SK-N-MC (cell line): ENCODE results near the gene PARVB.

Experiments
- EZH2 ChIP-seq: fragments of 200-600 bp; sonication (generic); IDR thresholded peaks from one replicate; pipeline ENCODE4 v1.6.1; 2017; ENCODE audit warnings: antibody characterized with exemption
- POLR2AphosphoS5 ChIP-seq: IDR thresholded peaks from 2 replicates; pipeline ENCODE4 v1.6.1; 2012; ENCODE audit warnings: mild to moderate bottlenecking, low read depth, low read length, borderline replicate concordance

DNA sequence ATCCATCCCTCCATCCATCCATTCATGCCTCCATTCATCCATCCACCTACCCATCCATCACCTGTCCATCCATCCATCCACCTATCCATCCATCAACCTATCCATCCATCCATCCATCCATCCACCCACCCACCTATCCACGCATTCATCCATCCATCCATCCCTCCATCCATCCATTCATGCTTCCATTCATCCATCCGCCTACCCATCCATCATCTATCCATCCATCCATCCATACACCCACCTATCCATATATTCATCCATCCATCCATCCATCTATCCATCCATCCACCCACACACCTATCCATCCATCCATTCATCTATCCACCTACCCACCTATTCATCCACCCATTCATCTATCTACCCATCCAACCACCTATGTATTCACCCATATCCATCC, 170.5 kb downstream of the PARVB start:
- no peak for TF ChIP-seq POLR2AphosphoS5
- no peak for TF ChIP-seq EZH2
